Neural cell (in vitro differentiated cells): ENCODE measurements around the gene SYCP2. TPM values are rescaled to one million over a fixed set of nuclear protein-coding genes. Genes with fewer than 3 reads are reported as not detected.

Experiments used
- H2AFZ ChIP-seq: fragments of 200-600, 300-800 bp; sonication (generic), shearing (Covaris generic); 2 replicates; pipeline ENCODE4 v1.6.0; 2014; ENCODE audit warnings: low read depth, mild to moderate bottlenecking, antibody characterized with exemption, low read length, moderate library complexity
- H3F3A ChIP-seq: fragments of 200-600 bp; shearing (Covaris generic); 2 replicates; pipeline ENCODE4 v1.6.1; 2016; ENCODE audit warnings: mild to moderate bottlenecking, moderate library complexity, mixed read lengths, antibody characterized with exemption, low read length; ENCODE audit not compliant: insufficient read depth, poor library complexity, severe bottlenecking
- H3K27ac ChIP-seq: fragments of 200-600, 300-800 bp; sonication (generic), shearing (Covaris generic); 2 replicates; pipeline ENCODE4 v1.5.1; 2014; ENCODE audit warnings: mild to moderate bottlenecking, low read length, moderate library complexity
- H3K27me3 ChIP-seq: fragments of 300-800, 200-600 bp; sonication (generic), shearing (Covaris generic); 2 replicates; pipeline ENCODE4 v1.6.0; 2014; ENCODE audit warnings: mild to moderate bottlenecking, low read depth, low read length, moderate library complexity; ENCODE audit not compliant: insufficient read depth
- H3K36me3 ChIP-seq: fragments of 300-800, 200-600 bp; sonication (generic), shearing (Covaris generic); 2 replicates; pipeline ENCODE4 v1.5.1; 2014; ENCODE audit warnings: mild to moderate bottlenecking, antibody characterized with exemption, low read length, moderate library complexity; ENCODE audit not compliant: insufficient read depth
- H3K4me2 ChIP-seq: fragments of 300-800, 200-600 bp; sonication (generic), shearing (Covaris generic); 2 replicates; pipeline ENCODE4 v1.6.0; 2014; ENCODE audit warnings: mild to moderate bottlenecking, low read length
- H3K4me3 ChIP-seq: fragments of 300-800, 200-600 bp; sonication (generic), shearing (Covaris generic); 2 replicates; pipeline ENCODE4 v1.5.1; 2014; ENCODE audit warnings: mild to moderate bottlenecking, low read length, moderate library complexity
- H3K79me2 ChIP-seq: fragments of 200-600 bp; shearing (Covaris generic); replicated peaks from 2 replicates; pipeline ENCODE4 v1.6.0; 2014; ENCODE audit warnings: mild to moderate bottlenecking, low read length, moderate library complexity; ENCODE audit not compliant: insufficient read depth
- H3K9ac ChIP-seq: fragments of 300-800, 200-600 bp; sonication (generic), shearing (Covaris generic); 2 replicates; pipeline ENCODE4 v1.6.1; 2016; ENCODE audit warnings: mild to moderate bottlenecking, low read length, mixed read lengths
- H3K9me2 ChIP-seq: fragments of 200-600 bp; shearing (Covaris generic); 2 replicates; pipeline ENCODE4 v1.6.1; 2016; ENCODE audit warnings: mild to moderate bottlenecking, low read length, mixed read lengths; ENCODE audit not compliant: insufficient read depth
- H3K9me3 ChIP-seq: fragments of 200-600, 300-800 bp; sonication (generic), shearing (Covaris generic); 2 replicates; pipeline ENCODE4 v1.6.1; 2016; ENCODE audit warnings: mild to moderate bottlenecking, mixed run types, low read length, moderate library complexity, mixed read lengths
- H4K20me1 ChIP-seq: fragments of 200-600 bp; shearing (Covaris generic); 2 replicates; pipeline ENCODE4 v1.6.1; 2016; ENCODE audit warnings: mild to moderate bottlenecking, mixed run types; ENCODE audit not compliant: insufficient read depth
- CTCF ChIP-seq: fragments of 450-650 bp; IDR thresholded peaks from 2 replicates; pipeline ENCODE4 v1.5.1; 2014; ENCODE audit warnings: antibody characterized with exemption, mild to moderate bottlenecking, moderate library complexity; ENCODE audit not compliant: poor library complexity, severe bottlenecking
- EP300 ChIP-seq: fragments of 450-650 bp; conservative IDR thresholded peaks from 2 replicates; pipeline ENCODE4 v1.6.1; 2014; ENCODE audit warnings: antibody characterized with exemption, mild to moderate bottlenecking, moderate library complexity; ENCODE audit not compliant: poor library complexity, severe bottlenecking
- EZH2 ChIP-seq: fragments of 200-600, 300-800 bp; shearing (Covaris generic), sonication (generic); IDR thresholded peaks from 2 replicates; pipeline ENCODE4 v1.6.1; 2014; ENCODE audit warnings: antibody characterized with exemption, low read length, borderline replicate concordance, mild to moderate bottlenecking; ENCODE audit not compliant: insufficient read depth, poor library complexity, severe bottlenecking
- MXI1 ChIP-seq: fragments of 450-650 bp; conservative IDR thresholded peaks from 2 replicates; pipeline ENCODE4 v1.6.1; 2014; ENCODE audit warnings: antibody characterized with exemption, mild to moderate bottlenecking; ENCODE audit not compliant: poor library complexity, severe bottlenecking
- POLR2AphosphoS5 ChIP-seq: IDR thresholded peaks from 2 replicates; pipeline ENCODE4 v1.6.1; 2012
- REST ChIP-seq: IDR thresholded peaks from 2 replicates; pipeline ENCODE4 v1.6.1; 2012; ENCODE audit warnings: borderline replicate concordance
- SMC3 ChIP-seq: fragments of 450-650 bp; conservative IDR thresholded peaks from 2 replicates; pipeline ENCODE4 v1.6.1; 2014; ENCODE audit warnings: antibody characterized with exemption, mild to moderate bottlenecking, moderate library complexity; ENCODE audit not compliant: poor library complexity
- TAF1 ChIP-seq: IDR thresholded peaks from 2 replicates; pipeline ENCODE4 v1.6.1; 2012; ENCODE audit warnings: low read depth
- polyA plus RNA-seq: library from polyadenylated mRNA; depleted of rRNA; stranded (reverse); fragments of >200 nt; gene quantifications from 2 replicates; pipeline ENCODE4 v1.2.3, GENCODE V29; 2014

SYCP2 gene
- polyA plus RNA-seq, 1 donor from 2014 or later, result 1.4 TPM

- Histone ChIP-seq H3K27ac (peak overlapping the region; percentile 90), H3K4me2 (peak overlapping the region; percentile 15), H3K79me2 (no peaks in the 10 kb centered on the region), H3K4me3 (peak overlapping the region; percentile 79), H3K9ac (peak overlapping the region; percentile 81), H3F3A (peaks cover 7% of the 10 kb centered on the region), H3K27me3 (no peaks in the 10 kb centered on the region), H2AFZ (peak overlapping the region; percentile 28), H3K36me3 (no peaks in the 10 kb centered on the region), H4K20me1 (no peaks in the 10 kb centered on the region), H3K9me3 (no peaks in the 10 kb centered on the region), H3K9me2 (no peaks in the 10 kb centered on the region)
- TF ChIP-seq TAF1 (no peak), CTCF (no peak), REST (no peak), EZH2 (no peak), SMC3 (no peak)
Observed at GRCh38 chr20:59939879-59940128, 6.4 kb upstream of the SYCP2 start.

GRCh38 chr20:59939052-59939878 is 5.8 kb upstream of the SYCP2 start:
- H3K9me3 ChIP-seq, result no peaks in the 10 kb centered on the region
- no peaks in the 10 kb centered on the region for H3K9me2 ChIP-seq
- no peak overlapping the region for H3K27ac ChIP-seq
- H3K4me2 ChIP-seq, result no peak overlapping the region
- H3K4me3 ChIP-seq, result peak overlapping the region; percentile 79
- no peaks in the 10 kb centered on the region for H4K20me1 ChIP-seq
- no peaks in the 10 kb centered on the region for H3K36me3 ChIP-seq
- H3K27me3 ChIP-seq, result no peaks in the 10 kb centered on the region
- no peaks in the 10 kb centered on the region for H3K79me2 ChIP-seq
- peaks cover 7% of the 10 kb centered on the region for H3F3A ChIP-seq
- no peak overlapping the region for H2AFZ ChIP-seq
- H3K9ac ChIP-seq, result peak overlapping the region; percentile 81
- TF ChIP-seq EP300 (no peak), MXI1 (no peak), EZH2 (no peak), TAF1 (no peak), POLR2AphosphoS5 (no peak), CTCF (no peak)
